Uterus (tissue), 4 donors: ENCODE data around the gene RETREG3. TPM values are rescaled to one million over a fixed set of nuclear protein-coding genes. Genes with fewer than 3 reads are reported as not detected.

Experiments
- DNase-seq, 2 donors: peaks; one replicate each; pipeline ENCODE4 v3.0.0-alpha.2; 2019 to 2020
- H3K27ac ChIP-seq, 2 donors: fragments of 200-600 bp; sonication (generic); 1 replicate in 1 of 2; 2 replicates in 1 of 2; pipeline ENCODE4 v1.5.1; 2016 to 2018
- H3K27me3 ChIP-seq, 2 donors: fragments of 200-600 bp; sonication (generic); one replicate each; pipeline ENCODE4 v1.5.1; 2018 to 2019; ENCODE audit warnings: control low read depth in 1 of 2
- H3K36me3 ChIP-seq, 2 donors: fragments of 200-600 bp; sonication (generic); one replicate each; pipeline ENCODE4 v1.5.1; 2019; ENCODE audit warnings: control low read depth in 1 of 2
- H3K4me1 ChIP-seq, 2 donors: fragments of 200-600 bp; sonication (generic); one replicate each; pipeline ENCODE4 v1.5.1; 2018 to 2019; ENCODE audit warnings: control low read depth in 1 of 2
- H3K4me3 ChIP-seq, 2 donors: fragments of 200-600 bp; sonication (generic); 1 replicate in 1 of 2; 2 replicates in 1 of 2; pipeline ENCODE4 v1.5.1; 2018 to 2019; ENCODE audit warnings: mild to moderate bottlenecking in 1 of 2
- H3K9me3 ChIP-seq, 2 donors: fragments of 200-600 bp; sonication (generic); one replicate each; pipeline ENCODE4 v1.5.1; 2019; ENCODE audit warnings: control low read depth in 1 of 2
- CTCF ChIP-seq, 4 experiments: fragments of 200-600 bp in 2 of 4; fragments of 450-650 bp in 2 of 4; sonication (generic) in 2 of 4; IDR thresholded peaks; one replicate each; pipeline ENCODE4 v1.5.1; 2016 to 2019; ENCODE audit warnings: antibody characterized with exemption in 4 of 4, mild to moderate bottlenecking in 2 of 4, moderate library complexity in 1 of 4
- POLR2A ChIP-seq, 2 donors: fragments of 450-650 bp; IDR thresholded peaks; one replicate each; pipeline ENCODE4 v1.6.1; 2016; ENCODE audit warnings: antibody characterized with exemption in 2 of 2, mild to moderate bottlenecking in 1 of 2, moderate library complexity in 1 of 2
- intact Hi-C: fragments of 100-400 bp; cut with DNase I; formaldehyde crosslinking; loops from one replicate; pipeline ENCODE4 v1.15.1; 2023; ENCODE audit warnings: low total_unique reads
- total RNA-seq, 4 donors: library from RNA; depleted of rRNA in 3 of 4; stranded (reverse); fragments of >200 nt in 3 of 4; gene quantifications; one replicate each; pipeline versions ENCODE4 v1.1.0 to v1.2.4, GENCODE V29; 2014 to 2023
- donor health status: DM: yes; HTN: yes; CAD: no.

RETREG3 gene
- 10 to 100 TPM; 12.6 to 72.7 (median 46.3) TPM for total RNA-seq

GRCh38 chr17:42609182-42609813 is at the start of gene RETREG3, which contains the start of gene TUBG1:
Gene RETREG3, minus strand, starts transcription at chr17:42609374. Its CDS starts 50 bp downstream, at chr17:42609324.
Gene TUBG1, plus strand, starts transcription at chr17:42609683. Its CDS starts 55 bp downstream, at chr17:42609738.
- H3K36me3 ChIP-seq = no peaks in the 10 kb centered on the region
- no peaks in the 10 kb centered on the region for H3K27me3 ChIP-seq
- no peaks in the 10 kb centered on the region for H3K9me3 ChIP-seq
- peak within 1 kb of the TSS; percentile 91 to 96 for H3K27ac ChIP-seq
- peak; percentile 98 to 99 for DNase-seq
- H3K4me1 ChIP-seq = peaks cover 5 to 7% of the 10 kb centered on the region in 2 donors
- H3K4me3 ChIP-seq = peak within 1 kb of the TSS; percentile 89 to 97
- intact Hi-C loops = no loop called here
- TF ChIP-seq POLR2A (IDR thresholded peaks at IDR 0.05) (peak; percentile 86 to 90), CTCF (IDR thresholded peaks at IDR 0.05) (peak in 3 of 4 experiments; percentile 42 to 69 (median 55))

GRCh38 chr17:42657824-42658588 is 48.8 kb upstream of the RETREG3 start:
- Histone ChIP-seq H3K4me1 (peaks cover 9 to 11% of the 10 kb centered on the region in 2 donors), H3K4me3 (no peak overlapping the region), H3K27ac (peak overlapping the region in 1 of 2 donors; percentile 89), H3K36me3 (no peaks in the 10 kb centered on the region), H3K9me3 (no peaks in the 10 kb centered on the region), H3K27me3 (no peaks in the 10 kb centered on the region)
- intact Hi-C loops = no loop called here
- no peak for TF ChIP-seq POLR2A (IDR thresholded peaks at IDR 0.05)
- TF ChIP-seq CTCF (IDR thresholded peaks at IDR 0.05) = no peak
- no peak for DNase-seq

GRCh38 chr17:42655528-42655927 is 46.4 kb upstream of the RETREG3 start:
- Histone ChIP-seq H3K36me3 (no peaks in the 10 kb centered on the region), H3K4me3 (no peak overlapping the region), H3K4me1 (peaks cover 4 to 9% of the 10 kb centered on the region in 2 donors), H3K27ac (no peak overlapping the region), H3K9me3 (no peaks in the 10 kb centered on the region), H3K27me3 (no peaks in the 10 kb centered on the region)
- intact Hi-C loops = no loop called here
- no peak for TF ChIP-seq CTCF (IDR thresholded peaks at IDR 0.05)
- TF ChIP-seq POLR2A (IDR thresholded peaks at IDR 0.05) = no peak
- no peak for DNase-seq

- Histone ChIP-seq H3K4me1 (peaks cover 0 to 6% of the 10 kb centered on the region in 2 donors), H3K27me3 (no peaks in the 10 kb centered on the region), H3K9me3 (no peaks in the 10 kb centered on the region), H3K27ac (peak overlapping the region; percentile 83 to 96), H3K4me3 (peak overlapping the region; percentile 25 to 34), H3K36me3 (no peaks in the 10 kb centered on the region)
- DNase-seq = peak; percentile 80 to 82
- intact Hi-C loops = no loop called here
- TF ChIP-seq CTCF (IDR thresholded peaks at IDR 0.05) (no peak), POLR2A (IDR thresholded peaks at IDR 0.05) (peak; percentile 42 to 49)
Measured at GRCh38 chr17:42653179-42654124, 44.3 kb upstream of the RETREG3 start.
